K562 (cell line): ENCODE results near the gene RNF114. TPM values are rescaled to one million over a fixed set of nuclear protein-coding genes. Genes with fewer than 3 reads are reported as not detected.

ENCODE experiments used
- ATAC-seq: fragments of 200-7000 bp; cut with Tn5 transposase; 3 replicates; pipeline ENCODE4 v1.9.1; 2020; ENCODE audit warnings: moderate library complexity
- BruUV-seq: library from RNA; stranded (reverse); fragments of 400-500 nt; replicated peaks from 2 replicates; lab custom pipeline; 2021; lab: Mats Ljungman, UMichigan
- CTCF ChIA-PET: fragments of 300-600 bp; formaldehyde crosslinking; extraction: SDS; loops from one replicate; lab custom pipeline; 2021; ENCODE audit warnings: low intra/inter-chr PET ratio; lab: Yijun Ruan, JAX
- POLR2A ChIA-PET: fragments of 300-600, 350-650 bp; sonication (Branson Sonifier 250); formaldehyde crosslinking; extraction: SDS; loops from one replicate; lab custom pipeline; 2021; ENCODE audit warnings: antibody characterized with exemption, inconsistent platforms; lab: Yijun Ruan, JAX
- DNase-seq, 4 experiments: peaks; one replicate each; pipeline versions ENCODE4 v3.0.0 to v3.0.0-alpha.2; 2011 to 2018; ENCODE audit warnings: low spot score in 3 of 4, mixed read lengths in 3 of 4; ENCODE audit errors: extremely low read depth in 1 of 4
- FAIRE-seq: peaks from 2 replicates; lab custom pipeline; 2011; peaks lifted over from hg19 to GRCh38; lab: Jason Lieb, UNC
- H2AFZ ChIP-seq: 2 replicates; pipeline ENCODE4 v1.6.0; 2011; ENCODE audit warnings: low read depth, low read length, control low read depth, inconsistent platforms
- H3K27ac ChIP-seq: fragments of 200-600 bp; 3 replicates; pipeline ENCODE4 v1.8.0; 2011; ENCODE audit warnings: low read depth, mild to moderate bottlenecking, control low read depth, inconsistent platforms, low read length, moderate library complexity, mixed read lengths; ENCODE audit errors: extremely low read depth
- H3K27me3 ChIP-seq, 2 experiments: fragments of 300-600 bp in 1 of 2; 2 replicates in 1 of 2; 3 replicates in 1 of 2; pipeline versions ENCODE4 v1.6.0 to v1.8.0; 2011; ENCODE audit warnings: inconsistent platforms in 2 of 2, low read length in 2 of 2, mild to moderate bottlenecking in 1 of 2, mixed read lengths in 1 of 2, moderate library complexity in 1 of 2; ENCODE audit not compliant: control insufficient read depth in 2 of 2, insufficient read depth in 2 of 2
- H3K36me3 ChIP-seq: fragments of 300-600 bp; 3 replicates; pipeline ENCODE4 v1.8.0; 2011; ENCODE audit warnings: mild to moderate bottlenecking, low read length, inconsistent platforms; ENCODE audit not compliant: control insufficient read depth, insufficient read depth
- H3K4me1 ChIP-seq, 2 experiments: fragments of 200-600 bp in 1 of 2; replicated peaks in 1 of 2; 2 replicates in 1 of 2; 3 replicates in 1 of 2; pipeline versions ENCODE4 v1.5.1 to v1.8.0; 2011; ENCODE audit warnings: inconsistent platforms in 2 of 2, low read length in 2 of 2, mild to moderate bottlenecking in 1 of 2, mixed read lengths in 1 of 2, moderate library complexity in 1 of 2; ENCODE audit not compliant: control insufficient read depth in 2 of 2, insufficient read depth in 2 of 2
- H3K4me2 ChIP-seq: 2 replicates; pipeline ENCODE4 v1.6.1; 2011; ENCODE audit warnings: low read length, control low read depth, inconsistent platforms, mixed read lengths; ENCODE audit not compliant: insufficient read depth
- H3K4me3 ChIP-seq: fragments of 200-600 bp; sonication (generic), shearing (Covaris generic); 2 replicates; pipeline ENCODE4 v1.5.1; 2016; ENCODE audit warnings: control low read depth, inconsistent platforms
- H3K79me2 ChIP-seq: fragments of 200-600 bp; 3 replicates; pipeline ENCODE4 v1.8.0; 2011; ENCODE audit warnings: low read length, inconsistent platforms; ENCODE audit not compliant: control insufficient read depth, insufficient read depth
- H3K9ac ChIP-seq, 2 experiments: 2 replicates each; pipeline versions ENCODE4 v1.6.0 to v1.6.1; 2011; ENCODE audit warnings: low read depth in 2 of 2, low read length in 2 of 2, control low read depth in 1 of 2, inconsistent platforms in 1 of 2, mild to moderate bottlenecking in 1 of 2, mixed read lengths in 1 of 2; ENCODE audit not compliant: insufficient read depth in 1 of 2
- H3K9me1 ChIP-seq: one replicate; pipeline ENCODE4 v1.6.0; 2011; ENCODE audit warnings: inconsistent platforms, mild to moderate bottlenecking, low read length, moderate library complexity; ENCODE audit not compliant: control insufficient read depth, insufficient read depth
- H3K9me3 ChIP-seq: replicated peaks from 2 replicates; pipeline ENCODE4 v1.5.1; 2011; ENCODE audit warnings: low read depth, low read length, inconsistent platforms; ENCODE audit not compliant: control insufficient read depth, insufficient read depth
- H4K20me1 ChIP-seq: replicated peaks from 2 replicates; pipeline ENCODE4 v1.6.1; 2011; ENCODE audit warnings: low read length, inconsistent platforms, mixed read lengths; ENCODE audit not compliant: control insufficient read depth, insufficient read depth
- BRD4 ChIP-seq: fragments of 200-600 bp; sonication (generic); IDR thresholded peaks from 2 replicates; pipeline ENCODE4 v1.6.1; 2017; ENCODE audit warnings: inconsistent platforms
- NFIC ChIP-seq: fragments of 450-650 bp; IDR thresholded peaks from 2 replicates; pipeline ENCODE4 v1.6.1; 2017; ENCODE audit warnings: mild to moderate bottlenecking, inconsistent platforms
- RBM14 ChIP-seq: fragments of 200-400 bp; formaldehyde crosslinking; IDR thresholded peaks from 2 replicates; pipeline ENCODE4 v1.6.1; 2018; ENCODE audit warnings: low read depth, mild to moderate bottlenecking, low read length, moderate library complexity, borderline replicate concordance; ENCODE audit not compliant: insufficient read depth
- ZNF316 ChIP-seq: fragments of 450-650 bp; IDR thresholded peaks from 2 replicates; pipeline ENCODE4 v1.6.1; 2016
- WGBS: fragments of 100-300 bp; shearing (Covaris generic); methylation state at CpG from one replicate; pipeline ENCODE4 v1.1.6; 2016; ENCODE audit warnings: low coverage, mixed read lengths; ENCODE audit not compliant: insufficient coverage; ENCODE audit errors: missing lambda C conversion rate; 5-methylcytosine and 5-hydroxymethylcytosine counted together
- in situ Hi-C: fragments of 300-500 bp; cut with MboI; formaldehyde crosslinking; loops from 4 replicates; pipeline ENCODE4 v1.15.0; 2018; ENCODE audit warnings: inconsistent platforms, mixed read lengths
- intact Hi-C: fragments of 100-400 bp; cut with micrococcal nuclease; formaldehyde crosslinking; loops from 2 replicates; pipeline ENCODE4 v1.14.2; 2022
- polyA plus RNA-seq, 8 experiments: library from polyadenylated mRNA; depleted of rRNA in 4 of 8; stranded (reverse) in 5 of 8; unstranded in 3 of 8; fragments of >200 nt; fragmentation: Nextera tagmentation in 2 of 8; fragmentation: Illumina TruSeq in 1 of 8; extraction: Ambion mirVana in 2 of 8; extraction: Trizol in 1 of 8; gene quantifications; 2 replicates each; pipeline versions ENCODE4 v1.2.1 to v1.2.3, GENCODE V29; 2011 to 2014; ENCODE audit warnings: inconsistent platforms in 1 of 8, missing spikeins in 1 of 8
- total RNA-seq, 7 experiments: library from RNA; depleted of rRNA in 6 of 7; stranded (reverse); fragments of >200 nt in 6 of 7; fragmentation: Illumina TruSeq in 2 of 7; extraction: Trizol in 2 of 7; gene quantifications; 2 replicates each; pipeline versions ENCODE4 v1.2.1 to v1.2.3, GENCODE V29; 2011 to 2021; ENCODE audit warnings: low replicate concordance in 1 of 7

The RNF114 gene
- total and polyA plus RNA-seq, 9 of the 15 experiments (the other 6 are each of a cell fraction or from before 2014, with no cell fraction given): 38.6 to 111 (median 62.6) TPM

- no TSS peak for BruUV-seq
- H3K36me3 ChIP-seq: peaks cover 1% of the 10 kb centered on the region; the same call in 1 of the 3 replicates
- no peak for ATAC-seq
- no peak overlapping the region for H3K4me3 ChIP-seq
- no peak for DNase-seq
- H3K27me3 ChIP-seq: no peaks in the 10 kb centered on the region
- POLR2A ChIA-PET: interaction anchor here (0.6 kb wide), 1 partner anchor 68 kb away, joined by 3 read pairs; no protein-coding TSS in a partner anchor
- H3K27ac ChIP-seq: no peak overlapping the region
- TF ChIP-seq BRD4 (no peak), ZNF316 (peak; percentile 46)
- H2AFZ ChIP-seq: no peak overlapping the region
- in situ Hi-C loops (no loop called here), intact Hi-C loops (no loop called here)
- peaks cover 19% of the 10 kb centered on the region for H3K79me2 ChIP-seq
- no peak overlapping the region for H3K9ac ChIP-seq
- no peak for FAIRE-seq
- peaks cover 9% of the 10 kb centered on the region; the same call in 1 of the 2 replicates for H4K20me1 ChIP-seq
- no peaks in the 10 kb centered on the region for H3K9me3 ChIP-seq
- 93% methylated on average over 3 of the region's 3 CpGs for WGBS
- H3K4me2 ChIP-seq: no peak overlapping the region
- H3K9me1 ChIP-seq: no peaks in the 10 kb centered on the region
- peaks cover 15 to 17% of the 10 kb centered on the region in 2 experiments; a peak in 4 of 5 replicates for H3K4me1 ChIP-seq
- CTCF ChIA-PET: no interaction called here
These were observed 17.8 kb upstream of the RNF114 start for GRCh38 chr20:49918446-49918845.

- H3K9me1 ChIP-seq: no peaks in the 10 kb centered on the region
- no peak overlapping the region for H3K27ac ChIP-seq
- DNase-seq: no peak
- peak overlapping the region in 1 of 2 experiments; percentile 27; a peak in 1 of 4 replicates for H3K9ac ChIP-seq
- ChIA-PET CTCF (no interaction called here), POLR2A (no interaction called here)
- H3K9me3 ChIP-seq: no peaks in the 10 kb centered on the region
- H3K4me2 ChIP-seq: no peak overlapping the region
- BruUV-seq: no TSS peak
- no peak overlapping the region for H2AFZ ChIP-seq
- no peak for FAIRE-seq
- H3K79me2 ChIP-seq: peaks cover 13% of the 10 kb centered on the region
- intact Hi-C loops: no loop called here
- TF ChIP-seq NFIC: peak; percentile 68
- no peak for TF ChIP-seq RBM14
- in situ Hi-C loops: no loop called here
- ATAC-seq: no peak
- H3K4me3 ChIP-seq: no peak overlapping the region
- no peaks in the 10 kb centered on the region for H3K27me3 ChIP-seq
- peaks cover 9% of the 10 kb centered on the region; the same call in 1 of the 2 replicates for H4K20me1 ChIP-seq
- no peaks in the 10 kb centered on the region for H3K36me3 ChIP-seq
- 59% methylated on average over 7 of the region's 7 CpGs for WGBS
- H3K4me1 ChIP-seq: peaks cover 11 to 12% of the 10 kb centered on the region in 2 experiments; a peak in 4 of 5 replicates
These were observed 17.2 kb upstream of the RNF114 start for GRCh38 chr20:49919009-49919408.
